PFSK-1 (cell line): Measurements from ENCODE around the gene RUSC1. TPM values are rescaled to one million over a fixed set of nuclear protein-coding genes. Genes with fewer than 3 reads are reported as not detected.
A peak's percentile ranks its signal among the peaks of the same experiment; 100 is the strongest.

Experiments
- FOXP2 ChIP-seq: optimal IDR thresholded peaks from 2 replicates; pipeline ENCODE3; 2011; ENCODE audit warnings: borderline replicate concordance, control low read depth, inconsistent platforms; ENCODE audit not compliant: insufficient read depth; ENCODE audit errors: extremely low read length, extremely low read depth
- POLR2AphosphoS5 ChIP-seq: IDR thresholded peaks from 2 replicates; pipeline ENCODE4 v1.6.1; 2012; ENCODE audit warnings: low read depth, mild to moderate bottlenecking, control low read depth, low read length, moderate library complexity
- REST ChIP-seq, 2 experiments: IDR thresholded peaks; 2 replicates each; pipeline versions ENCODE4 v1.6.1 to v1.8.0; 2011 to 2012; ENCODE audit warnings: low read depth in 2 of 2, low read length in 2 of 2, control low read depth in 1 of 2, inconsistent platforms in 1 of 2, mild to moderate bottlenecking in 1 of 2, moderate library complexity in 1 of 2; ENCODE audit not compliant: insufficient read depth in 1 of 2
- SIN3A ChIP-seq: IDR thresholded peaks from 2 replicates; pipeline ENCODE4 v1.6.1; 2012; ENCODE audit warnings: mild to moderate bottlenecking, low read length, moderate library complexity, borderline replicate concordance; ENCODE audit not compliant: insufficient read depth
- TAF1 ChIP-seq: IDR thresholded peaks from 2 replicates; pipeline ENCODE4 v1.6.1; 2012; ENCODE audit warnings: low read length, control low read depth, borderline replicate concordance; ENCODE audit not compliant: insufficient read depth
- polyA plus RNA-seq: library from polyadenylated mRNA; unstranded; fragments of >200 nt; gene quantifications from one replicate; pipeline ENCODE4 v1.2.1, GENCODE V29; 2012; ENCODE audit warnings: low read depth, missing spikeins; ENCODE audit not compliant: insufficient read length

RUSC1 gene
- 31.0 TPM for polyA plus RNA-seq

- TF ChIP-seq POLR2AphosphoS5, result peak; percentile 78
- TF ChIP-seq SIN3A, result no peak
Measured at GRCh38 chr1:155320661-155321617, at the start of gene RUSC1. RUSC1 (plus strand) TSS chr1:155320894; CDS start chr1:155321774, 880 bp downstream.

GRCh38 chr1:155272466-155273342, 48.0 kb upstream of the RUSC1 start:
- no peak for TF ChIP-seq POLR2AphosphoS5
- TF ChIP-seq TAF1, result peak; percentile 13; the same call in 1 of the 2 replicates
- no peak for TF ChIP-seq SIN3A
- TF ChIP-seq REST (IDR thresholded peaks at IDR 0.05; ENCODE audit: insufficient read depth in 1 of 2, low read depth in 2 of 2, low read length in 2 of 2), result no peak
- no peak for TF ChIP-seq FOXP2

GRCh38 chr1:155273343-155274245, 47.1 kb upstream of the RUSC1 start, which contains the start of gene CLK2:
CLK2 (minus strand) TSS chr1:155273504; CDS start chr1:155270977, 2,527 bp downstream.
- TF ChIP-seq FOXP2, result peak; percentile 96
- TF ChIP-seq TAF1, result peak; percentile 67
- TF ChIP-seq SIN3A, result peak; percentile 84; the same call in 1 of the 2 replicates
- TF ChIP-seq REST (IDR thresholded peaks at IDR 0.05; ENCODE audit: insufficient read depth in 1 of 2, low read depth in 2 of 2, low read length in 2 of 2), result peak in 1 of 2 experiments; percentile 11; a peak in 1 of 4 replicates
- peak; percentile 84 for TF ChIP-seq POLR2AphosphoS5

GRCh38 chr1:155277070-155277901, 43.4 kb upstream of the RUSC1 start, which contains the start of gene HCN3:
HCN3 (plus strand) TSS chr1:155277463; CDS start chr1:155277591, 128 bp downstream.
- TF ChIP-seq REST (IDR thresholded peaks at IDR 0.05; ENCODE audit: insufficient read depth in 1 of 2, low read depth in 2 of 2, low read length in 2 of 2) (peak in 1 of 2 experiments; percentile 59; a peak in 2 of 4 replicates), SIN3A (0 out of 2 replicates have a peak, but pooled peaks have one; percentile 26), POLR2AphosphoS5 (no peak), FOXP2 (peak; percentile 42), TAF1 (no peak)
